Type B pancreatic cell (in vitro differentiated cells): ENCODE measurements around the gene PLXNA1. TPM values are rescaled to one million over a fixed set of nuclear protein-coding genes. Genes with fewer than 3 reads are reported as not detected.

Experiments used
- DNase-seq: peaks from one replicate; pipeline ENCODE4 v3.0.0; 2021; ENCODE audit warnings: mixed read lengths; ENCODE audit not compliant: unreplicated experiment; ENCODE audit errors: extremely low spot score
- H3K27ac Mint-ChIP-seq: 2 replicates; pipeline ENCODE4 v1.8.0; 2021; ENCODE audit warnings: mild to moderate bottlenecking, mixed read lengths
- H3K27me3 Mint-ChIP-seq: 2 replicates; pipeline ENCODE4 v1.8.0; 2021; ENCODE audit warnings: mixed read lengths
- H3K36me3 Mint-ChIP-seq: 2 replicates; pipeline ENCODE4 v1.8.0; 2021; ENCODE audit warnings: mixed read lengths
- H3K4me1 Mint-ChIP-seq: one replicate; pipeline ENCODE4 v1.8.0; 2021; ENCODE audit warnings: mixed read lengths; ENCODE audit not compliant: unreplicated experiment
- H3K4me3 Mint-ChIP-seq: 2 replicates; pipeline ENCODE4 v1.8.0; 2021; ENCODE audit warnings: mild to moderate bottlenecking, mixed read lengths
- H3K9me3 Mint-ChIP-seq: 2 replicates; pipeline ENCODE4 v1.8.0; 2021; ENCODE audit warnings: mixed read lengths
- CTCF ChIP-seq: fragments of 200-600 bp; sonication (generic); conservative IDR thresholded peaks from 2 replicates; pipeline ENCODE4 v1.5.0; 2021; ENCODE audit warnings: antibody characterized with exemption, mild to moderate bottlenecking
- total RNA-seq: library from RNA; stranded (reverse); gene quantifications from 2 replicates; pipeline ENCODE4 v1.2.1, GENCODE V29; 2021; ENCODE audit warnings: low replicate concordance

PLXNA1 gene
- total RNA-seq, 1 donor from 2014 or later: 59.2 TPM

DNA sequence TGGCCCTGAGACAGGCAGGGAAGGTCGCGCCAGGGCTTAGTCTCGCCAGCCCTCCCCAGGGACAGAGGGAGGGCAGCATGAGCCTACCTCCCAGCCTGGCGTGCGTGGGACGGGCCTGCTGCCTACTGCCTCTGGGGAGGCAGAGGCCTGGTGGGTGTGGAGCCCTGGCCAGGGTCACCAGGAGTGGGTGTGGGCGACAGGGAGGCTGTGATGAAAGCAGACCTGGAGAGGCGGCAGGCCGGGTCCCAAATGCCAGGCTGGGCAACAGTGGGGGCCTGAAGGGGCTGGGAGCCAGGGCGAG lies 33.1 kb downstream of the PLXNA1 start:
- Mint-ChIP-seq H3K36me3 (peaks cover 6% of the 10 kb centered on the region), H3K27ac (no peak overlapping the region), H3K9me3 (no peaks in the 10 kb centered on the region), H3K27me3 (no peaks in the 10 kb centered on the region), H3K4me3 (no peak overlapping the region), H3K4me1 (peaks cover 3% of the 10 kb centered on the region)
- TF ChIP-seq CTCF: no peak
- DNase-seq: no peak

GRCh38 chr3:127016461-127016860 lies 33.5 kb downstream of the PLXNA1 start:
- H3K36me3 Mint-ChIP-seq: peaks cover 11% of the 10 kb centered on the region
- H3K9me3 Mint-ChIP-seq: no peaks in the 10 kb centered on the region

DNA sequence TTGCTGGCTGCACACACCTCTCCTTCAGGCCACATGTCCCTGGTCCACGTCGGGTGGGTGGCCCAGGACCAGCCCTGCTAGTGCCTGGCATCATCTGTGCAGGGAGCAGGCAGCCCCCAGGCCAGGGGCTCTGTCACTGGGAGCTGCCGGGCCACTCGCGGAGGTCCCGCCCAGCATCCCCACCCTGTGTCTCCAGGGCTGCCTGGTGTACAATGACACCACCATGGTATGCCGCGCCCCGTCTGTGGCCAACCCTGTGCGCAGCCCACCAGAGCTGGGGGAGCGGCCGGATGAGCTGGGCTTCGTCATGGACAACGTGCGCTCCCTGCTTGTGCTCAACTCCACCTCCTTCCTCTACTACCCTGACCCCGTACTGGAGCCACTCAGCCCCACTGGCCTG lies 34.3 kb downstream of the PLXNA1 start:
- Mint-ChIP-seq H3K27ac (no peak overlapping the region), H3K27me3 (no peaks in the 10 kb centered on the region), H3K9me3 (no peaks in the 10 kb centered on the region), H3K36me3 (peaks cover 11% of the 10 kb centered on the region), H3K4me3 (no peak overlapping the region), H3K4me1 (peaks cover 3% of the 10 kb centered on the region)
- no peak for TF ChIP-seq CTCF
- DNase-seq: no peak

More at GRCh38 chr3:127016461-127016860, 33.5 kb downstream of the PLXNA1 start:
- Mint-ChIP-seq H3K4me1 (peaks cover 3% of the 10 kb centered on the region), H3K4me3 (no peak overlapping the region), H3K27me3 (no peaks in the 10 kb centered on the region), H3K27ac (no peak overlapping the region)
- TF ChIP-seq CTCF: no peak
- no peak for DNase-seq

DNA sequence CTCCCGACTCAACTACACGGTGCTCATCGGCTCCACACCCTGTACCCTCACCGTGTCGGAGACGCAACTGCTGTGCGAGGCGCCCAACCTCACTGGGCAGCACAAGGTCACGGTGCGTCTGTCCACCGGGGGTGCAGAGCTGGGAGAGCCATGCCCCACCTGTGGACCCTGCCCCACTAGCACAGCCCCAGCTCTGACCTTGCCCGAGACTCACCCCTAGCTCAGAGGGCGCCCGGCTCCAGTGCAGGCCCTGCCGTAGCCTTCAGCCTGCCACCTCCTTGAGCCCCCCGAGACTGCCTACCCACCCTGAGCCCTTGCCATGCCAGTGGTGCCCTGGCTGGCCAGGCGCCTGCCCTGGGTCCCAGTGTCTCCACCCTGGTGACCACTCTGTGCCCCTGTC lies 34.9 kb downstream of the PLXNA1 start:
- peaks cover 3% of the 10 kb centered on the region for H3K4me1 Mint-ChIP-seq
- TF ChIP-seq CTCF: no peak
- H3K9me3 Mint-ChIP-seq: no peaks in the 10 kb centered on the region
- DNase-seq: no peak
- no peak overlapping the region for H3K4me3 Mint-ChIP-seq
- peaks cover 11% of the 10 kb centered on the region for H3K36me3 Mint-ChIP-seq
- no peak overlapping the region for H3K27ac Mint-ChIP-seq
- H3K27me3 Mint-ChIP-seq: no peaks in the 10 kb centered on the region

- Mint-ChIP-seq H3K4me1 (peaks cover 3% of the 10 kb centered on the region), H3K4me3 (no peak overlapping the region), H3K36me3 (peaks cover 11% of the 10 kb centered on the region), H3K27ac (no peak overlapping the region), H3K27me3 (no peaks in the 10 kb centered on the region), H3K9me3 (no peaks in the 10 kb centered on the region)
- no peak for TF ChIP-seq CTCF
- no peak for DNase-seq
Measured at GRCh38 chr3:127018306-127018828, 35.5 kb downstream of the PLXNA1 start.

- no peak overlapping the region for H3K4me3 Mint-ChIP-seq
- no peak for TF ChIP-seq CTCF
- H3K27me3 Mint-ChIP-seq: no peaks in the 10 kb centered on the region
- H3K4me1 Mint-ChIP-seq: no peaks in the 10 kb centered on the region
- DNase-seq: no peak
- H3K36me3 Mint-ChIP-seq: peaks cover 11% of the 10 kb centered on the region
- H3K9me3 Mint-ChIP-seq: no peaks in the 10 kb centered on the region
- no peak overlapping the region for H3K27ac Mint-ChIP-seq
Measured at GRCh38 chr3:127019449-127019848, 36.5 kb downstream of the PLXNA1 start.
